Lung (tissue), 12 donors: Measurements from ENCODE around the gene PKP3. TPM values are rescaled to one million over a fixed set of nuclear protein-coding genes. Genes with fewer than 3 reads are reported as not detected.

Experiments
- ATAC-seq: fragments of 200-7000 bp; cut with Tn5 transposase; one replicate; pipeline ENCODE4 v1.9.1; 2020; ENCODE audit warnings: moderate number of reproducible peaks; ENCODE audit not compliant: insufficient read depth, low FRiP score
- DNase-seq, 3 donors: peaks; one replicate each; pipeline ENCODE4 v3.0.0-alpha.2; 2013 to 2017
- H3K27ac ChIP-seq, 2 donors: one replicate each; pipeline ENCODE4 v1.5.1; 2013; ENCODE audit warnings: mild to moderate bottlenecking in 2 of 2, moderate library complexity in 2 of 2, control low read depth in 1 of 2, inconsistent platforms in 1 of 2, low read depth in 1 of 2, low read length in 1 of 2
- H3K27me3 ChIP-seq, 3 donors: one replicate each; pipeline ENCODE4 v1.5.1; 2013; ENCODE audit warnings: low read length in 2 of 3; ENCODE audit not compliant: control insufficient read depth in 3 of 3, insufficient read depth in 3 of 3
- H3K36me3 ChIP-seq, 4 donors: one replicate each; pipeline ENCODE4 v1.5.1; 2013; ENCODE audit warnings: low read length in 4 of 4, mild to moderate bottlenecking in 1 of 4, moderate library complexity in 1 of 4; ENCODE audit not compliant: control insufficient read depth in 4 of 4, insufficient read depth in 4 of 4
- H3K4me1 ChIP-seq, 5 donors: one replicate each; pipeline ENCODE4 v1.5.1; 2013; ENCODE audit warnings: low read length in 5 of 5, mild to moderate bottlenecking in 2 of 5, moderate library complexity in 1 of 5; ENCODE audit not compliant: control insufficient read depth in 5 of 5, insufficient read depth in 5 of 5
- H3K4me3 ChIP-seq: one replicate; pipeline ENCODE4 v1.5.1; 2013; ENCODE audit warnings: mild to moderate bottlenecking, control low read depth, moderate library complexity
- H3K9ac ChIP-seq, 2 donors: one replicate each; pipeline ENCODE4 v1.5.1; 2013; ENCODE audit warnings: low read length in 2 of 2, control low read depth in 1 of 2; ENCODE audit not compliant: insufficient read depth in 1 of 2
- H3K9me3 ChIP-seq, 4 donors: one replicate each; pipeline ENCODE4 v1.5.1; 2013; ENCODE audit warnings: low read length in 3 of 4, mild to moderate bottlenecking in 1 of 4, moderate library complexity in 1 of 4; ENCODE audit not compliant: control insufficient read depth in 4 of 4, insufficient read depth in 3 of 4
- WGBS, 2 donors: extraction: QIAGEN DNeasy Blood & Tissue Kit; methylation state at CpG; one replicate each; pipeline ENCODE4 v1.1.7; 2013; 5-methylcytosine and 5-hydroxymethylcytosine counted together
- polyA plus RNA-seq, 2 donors: library from polyadenylated mRNA; stranded (reverse); fragments of 200-250 nt; gene quantifications; one replicate each; pipeline ENCODE4 v1.2.1, GENCODE V29; 2013
- total RNA-seq, 2 donors: library from RNA; depleted of rRNA in 1 of 2; stranded (reverse); fragments of >200 nt in 1 of 2; gene quantifications; one replicate each; pipeline ENCODE4 v1.2.1, GENCODE V29; 2014 to 2021
- TF ChIP-seq, protein P1 (sequence below): IDR thresholded peaks from 2 replicates; pipeline ENCODE4 v1.5.1; 2012; ENCODE audit warnings: mild to moderate bottlenecking; ENCODE audit errors: control extremely low read depth, extremely low read depth
- donor health status: control.
- donor health status: control.
- donor health status: Bipolar disorder and iron deficiency.
- donor health status: healthy.
- donor health status: DM: yes; HTN: yes; CAD: no.

Gene PKP3
- total and polyA plus RNA-seq, 4 donors: 15.7 to 63.1 (median 40.3) TPM

DNA sequence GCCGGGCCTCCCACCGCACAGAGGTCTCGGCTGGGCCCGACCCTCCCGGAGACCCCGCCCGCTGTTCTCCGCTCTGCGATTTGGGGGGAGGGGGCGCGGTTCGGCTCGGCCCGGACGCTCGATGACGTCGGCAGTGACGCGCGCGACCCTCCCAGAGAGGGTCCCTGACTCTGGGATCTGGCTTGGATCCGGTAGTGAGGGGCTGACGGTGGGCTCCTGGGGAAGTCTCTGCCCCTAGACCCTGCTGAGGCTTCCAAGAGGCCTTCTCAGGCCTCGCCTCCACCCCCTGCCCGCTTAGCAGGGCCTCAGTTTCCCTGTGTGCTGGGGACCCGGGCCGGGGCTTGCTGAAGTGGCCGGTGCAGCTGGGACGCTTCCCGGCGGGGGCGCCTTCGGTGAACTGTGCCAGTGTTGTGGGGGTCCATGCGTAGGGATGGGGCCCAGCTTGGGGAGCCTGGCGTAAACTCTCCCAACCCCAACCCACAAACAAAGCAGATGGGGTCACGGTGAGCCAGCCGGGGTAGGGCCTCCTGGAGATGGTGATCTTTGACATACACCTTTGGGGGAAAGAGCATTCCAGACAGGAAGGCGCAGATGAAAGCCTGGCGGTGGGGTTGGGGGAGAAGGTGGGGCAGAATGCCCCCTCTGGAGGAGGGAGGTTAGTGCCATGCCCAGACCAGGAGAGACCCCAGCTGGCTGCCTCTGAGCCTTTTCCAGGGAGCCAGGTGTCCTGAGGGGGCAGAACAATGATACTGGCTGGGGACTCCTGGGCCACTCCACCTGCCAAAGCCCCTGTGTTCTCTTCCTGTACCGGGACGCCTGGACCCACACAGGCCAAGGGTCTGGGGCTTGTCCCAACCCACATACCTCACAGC, 23.7 kb upstream of the PKP3 start:
- TF ChIP-seq, protein P1, sequence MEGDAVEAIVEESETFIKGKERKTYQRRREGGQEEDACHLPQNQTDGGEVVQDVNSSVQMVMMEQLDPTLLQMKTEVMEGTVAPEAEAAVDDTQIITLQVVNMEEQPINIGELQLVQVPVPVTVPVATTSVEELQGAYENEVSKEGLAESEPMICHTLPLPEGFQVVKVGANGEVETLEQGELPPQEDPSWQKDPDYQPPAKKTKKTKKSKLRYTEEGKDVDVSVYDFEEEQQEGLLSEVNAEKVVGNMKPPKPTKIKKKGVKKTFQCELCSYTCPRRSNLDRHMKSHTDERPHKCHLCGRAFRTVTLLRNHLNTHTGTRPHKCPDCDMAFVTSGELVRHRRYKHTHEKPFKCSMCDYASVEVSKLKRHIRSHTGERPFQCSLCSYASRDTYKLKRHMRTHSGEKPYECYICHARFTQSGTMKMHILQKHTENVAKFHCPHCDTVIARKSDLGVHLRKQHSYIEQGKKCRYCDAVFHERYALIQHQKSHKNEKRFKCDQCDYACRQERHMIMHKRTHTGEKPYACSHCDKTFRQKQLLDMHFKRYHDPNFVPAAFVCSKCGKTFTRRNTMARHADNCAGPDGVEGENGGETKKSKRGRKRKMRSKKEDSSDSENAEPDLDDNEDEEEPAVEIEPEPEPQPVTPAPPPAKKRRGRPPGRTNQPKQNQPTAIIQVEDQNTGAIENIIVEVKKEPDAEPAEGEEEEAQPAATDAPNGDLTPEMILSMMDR: no peak
- ATAC-seq (no peak), DNase-seq (peak; percentile 44 to 67 (median 60))
- 33 to 43% methylated on average over 26 to 42 of the region's 42 CpGs for WGBS, 2 donors
- H3K27me3 ChIP-seq: peaks cover 0 to 3% (median 0%) of the 10 kb centered on the region in 3 donors
- H3K4me3 ChIP-seq: no peak overlapping the region
- no peak overlapping the region for H3K27ac ChIP-seq
- peak overlapping the region in 1 of 2 donors; percentile 81 for H3K9ac ChIP-seq
- peaks cover 0 to 20% (median 0%) of the 10 kb centered on the region in 5 donors for H3K4me1 ChIP-seq
- H3K9me3 ChIP-seq: no peaks in the 10 kb centered on the region
- peaks cover 0 to 2% (median 0%) of the 10 kb centered on the region in 4 donors for H3K36me3 ChIP-seq

DNA sequence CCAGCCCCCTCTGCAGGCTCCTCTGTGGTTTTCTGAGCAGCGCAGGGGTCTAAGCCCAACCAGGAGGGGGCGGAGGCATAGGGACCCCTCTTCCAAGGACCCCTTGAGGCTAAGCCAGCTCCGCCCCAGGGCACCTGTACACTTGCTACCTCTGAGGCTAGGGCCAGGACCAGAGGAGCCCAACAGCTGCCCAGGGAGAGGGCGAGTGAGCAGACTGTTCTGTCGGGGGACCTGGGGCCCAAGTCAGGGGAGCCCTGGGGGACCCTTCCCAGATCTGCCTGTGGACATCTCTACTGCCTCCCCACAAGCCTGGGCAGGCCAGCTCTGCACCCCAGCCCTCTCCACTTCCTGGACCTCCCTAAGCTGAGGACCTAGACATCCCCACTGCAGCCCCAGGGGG, 23.0 kb upstream of the PKP3 start:
- no peak for DNase-seq
- Histone ChIP-seq H3K27me3 (peaks cover 0 to 3% (median 0%) of the 10 kb centered on the region in 3 donors), H3K9me3 (no peaks in the 10 kb centered on the region)

DNA sequence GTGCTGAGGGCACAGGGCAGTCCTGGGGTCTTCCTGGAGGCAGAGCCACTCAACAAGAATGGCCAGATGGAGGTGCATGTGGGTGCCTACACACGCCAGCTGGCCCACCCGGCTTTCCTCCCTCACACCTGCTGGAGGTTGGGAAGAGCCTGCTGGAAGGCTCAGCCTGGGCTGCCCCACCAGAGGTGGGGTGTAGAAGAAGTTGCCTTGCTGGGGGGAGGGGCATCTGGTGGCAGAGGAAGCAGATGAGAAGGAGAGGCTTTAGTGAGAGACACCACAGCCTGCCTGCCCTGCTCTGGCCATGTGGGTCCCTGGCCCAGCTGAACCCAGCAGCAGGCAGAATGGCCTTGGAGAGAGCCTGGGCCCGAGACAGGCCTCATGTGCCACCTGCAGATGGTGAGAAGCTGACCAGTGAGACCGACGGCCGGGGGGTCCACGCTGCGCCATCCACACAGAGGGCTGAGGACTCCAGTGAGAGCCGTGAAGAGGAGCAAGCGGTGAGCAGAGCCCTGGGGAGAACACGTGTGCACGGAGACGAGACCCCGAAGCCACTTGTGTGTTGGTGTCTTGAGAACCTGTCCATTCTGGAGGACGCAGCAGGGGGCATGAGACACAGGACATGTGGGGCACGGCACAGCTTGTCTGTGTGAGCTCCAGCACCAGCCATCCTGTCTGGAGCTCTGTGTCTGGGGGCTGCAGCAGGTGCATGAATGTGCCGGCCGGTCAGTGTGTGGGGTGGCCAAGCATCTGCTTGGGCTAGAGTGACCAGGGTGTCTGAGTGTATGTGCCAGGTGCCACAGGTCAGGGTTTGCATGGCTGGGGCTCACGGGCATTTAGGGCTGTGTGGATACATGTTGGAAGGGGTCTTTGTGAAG, 22.1 kb upstream of the PKP3 start:
- H3K4me1 ChIP-seq: peaks cover 0 to 20% (median 0%) of the 10 kb centered on the region in 5 donors
- H3K4me3 ChIP-seq: no peak overlapping the region
- DNase-seq (no peak), ATAC-seq (no peak)
- H3K27ac ChIP-seq: no peak overlapping the region
- H3K36me3 ChIP-seq: peaks cover 0 to 2% (median 0%) of the 10 kb centered on the region in 4 donors
- 88 to 93% methylated on average over 19 of the region's 19 CpGs for WGBS, 2 donors
- H3K27me3 ChIP-seq: no peaks in the 10 kb centered on the region
- TF ChIP-seq, protein P1: no peak
- no peaks in the 10 kb centered on the region for H3K9me3 ChIP-seq
- H3K9ac ChIP-seq: no peak overlapping the region

More for the DNA sequence above, 23.0 kb upstream of the PKP3 start:
- no peak for ATAC-seq
- peaks cover 0 to 2% (median 0%) of the 10 kb centered on the region in 4 donors for H3K36me3 ChIP-seq
- no peak overlapping the region for H3K4me3 ChIP-seq
- peaks cover 0 to 20% (median 0%) of the 10 kb centered on the region in 5 donors for H3K4me1 ChIP-seq
- H3K9ac ChIP-seq: no peak overlapping the region
- TF ChIP-seq, protein P1: no peak
- H3K27ac ChIP-seq: no peak overlapping the region
- 85 to 88% methylated on average over 5 of the region's 5 CpGs for WGBS, 2 donors
